Brain pericyte (primary cell): ENCODE measurements around the gene ABCF2.
A peak's percentile ranks its signal among the peaks of the same experiment; 100 is the strongest.

Source experiments
- DNase-seq: peaks from one replicate; pipeline ENCODE4 v3.0.0-alpha.2; 2012; ENCODE audit warnings: low read depth, low spot score

ABCF2 gene

DNA sequence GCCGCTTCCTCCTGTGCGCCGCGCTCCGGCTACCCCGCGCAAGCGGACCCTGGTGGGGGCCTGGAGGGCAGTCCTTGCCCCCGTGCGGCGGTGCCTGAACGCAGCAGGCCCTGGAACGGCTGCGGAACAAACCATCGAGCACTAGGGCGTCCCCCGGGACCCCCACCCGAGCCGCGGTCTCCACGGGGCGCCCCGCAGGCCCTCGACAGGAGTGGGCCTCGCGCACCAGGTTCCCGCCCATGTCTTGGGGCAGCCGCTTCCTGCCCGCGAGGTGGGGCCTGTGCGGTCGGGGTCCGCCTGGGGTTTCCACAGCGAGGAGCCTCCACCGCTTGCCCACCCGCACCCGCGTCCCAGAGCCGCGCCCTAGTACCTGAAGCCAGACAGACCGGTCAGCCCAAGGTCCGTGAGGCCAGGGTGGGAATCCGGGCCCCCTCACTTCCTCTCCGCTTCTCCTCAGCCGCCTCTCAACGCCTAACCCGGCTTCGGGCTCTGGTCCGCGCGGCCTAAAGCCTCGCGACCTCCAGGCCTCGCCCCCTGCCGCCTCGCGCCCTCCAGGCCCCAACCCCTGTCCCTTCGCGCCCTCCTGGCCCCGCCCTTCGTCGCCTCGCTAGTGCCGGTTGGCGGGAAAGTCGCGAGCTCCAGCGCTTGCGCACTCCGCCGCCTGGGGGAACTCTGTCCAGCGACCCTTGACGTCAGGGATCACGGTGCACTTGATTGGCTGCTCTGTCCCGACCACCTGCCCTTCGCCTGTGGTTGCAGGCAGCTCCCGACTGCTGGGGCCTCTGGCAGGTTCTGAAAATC lies 52.6 kb downstream of the ABCF2 start:
- no peak for DNase-seq

DNA sequence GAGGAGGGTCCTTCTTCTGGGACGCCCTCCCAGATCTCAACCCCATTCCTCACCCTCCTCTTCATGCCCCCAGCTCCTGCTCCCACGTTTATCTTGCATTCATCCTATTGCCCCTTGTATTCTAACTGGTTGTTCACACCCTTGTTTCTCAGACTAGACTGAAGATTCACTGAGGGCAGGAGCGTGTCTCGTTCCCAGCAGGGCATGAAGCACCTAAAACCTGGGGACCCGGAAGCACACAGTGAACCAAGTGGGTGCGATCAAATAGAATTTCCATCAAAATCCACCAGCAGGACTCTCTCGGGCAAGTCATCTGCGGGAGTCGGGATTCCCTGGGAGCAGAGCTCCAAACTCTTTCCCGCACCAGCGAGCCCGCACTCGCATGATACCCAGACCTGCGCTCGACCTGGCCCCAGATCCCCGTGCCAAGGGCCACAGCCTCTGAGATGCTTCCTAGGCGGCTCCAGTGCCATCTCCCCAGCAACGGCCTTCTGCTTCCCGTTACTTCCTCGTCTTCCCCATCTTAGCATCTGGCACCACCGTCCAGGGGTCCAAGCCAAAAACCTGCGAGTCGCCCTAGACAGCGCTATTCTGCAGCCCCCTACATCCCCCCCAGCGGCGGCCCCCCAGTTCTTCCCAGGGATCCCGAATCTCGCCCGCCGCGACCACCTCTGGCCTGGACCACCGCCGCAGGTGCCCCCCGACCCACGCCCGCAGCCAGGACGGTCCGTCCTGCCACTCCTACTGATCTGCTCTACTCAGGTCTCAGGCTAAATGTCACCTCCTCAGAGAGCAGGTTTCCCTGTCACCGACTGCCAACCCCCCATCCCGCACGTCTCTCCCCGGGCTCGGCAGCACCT lies 53.4 kb downstream of the ABCF2 start:
- no peak for DNase-seq

DNA sequence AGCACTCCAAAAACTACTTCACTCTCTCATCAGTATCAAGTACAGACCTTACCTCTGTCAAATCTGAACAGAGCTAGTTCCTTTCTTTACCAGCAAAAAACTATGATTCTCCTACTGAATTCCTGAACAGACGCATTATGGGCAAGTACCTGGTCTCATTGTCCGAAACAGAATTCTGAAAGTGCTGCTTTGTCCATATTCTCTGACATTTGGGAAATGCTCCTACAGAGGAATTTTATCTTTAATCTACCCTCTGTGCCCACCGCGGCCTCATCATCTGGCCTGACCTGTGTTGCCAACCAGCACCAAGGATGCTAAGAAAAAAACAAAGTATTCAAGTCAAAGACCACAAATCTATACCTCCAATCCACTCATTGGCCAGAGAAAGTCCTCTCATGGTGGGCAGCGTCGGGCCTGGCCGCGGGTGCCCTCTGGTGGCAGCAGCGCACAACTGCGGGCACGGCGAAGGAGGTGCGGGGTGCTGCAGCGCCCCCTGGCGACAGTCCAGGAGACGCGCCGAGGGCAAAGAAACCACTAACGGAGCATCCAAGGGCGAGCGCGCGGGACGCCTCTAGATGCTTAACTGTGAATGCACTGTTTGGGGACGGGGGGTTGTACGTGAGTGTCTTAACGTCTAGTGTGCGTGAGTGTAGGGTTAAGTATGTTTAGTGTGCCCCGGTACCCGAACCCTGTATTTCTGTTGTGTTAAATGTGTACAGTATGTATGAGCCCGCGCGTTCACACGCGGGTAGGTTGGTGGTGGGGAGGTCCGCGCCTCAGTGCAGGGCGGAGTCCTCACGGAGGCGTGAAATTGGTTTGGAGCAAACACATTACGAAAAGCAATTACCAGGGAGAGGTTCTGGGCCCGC lies 54.5 kb downstream of the ABCF2 start:
- peak; percentile 52 for DNase-seq

DNA sequence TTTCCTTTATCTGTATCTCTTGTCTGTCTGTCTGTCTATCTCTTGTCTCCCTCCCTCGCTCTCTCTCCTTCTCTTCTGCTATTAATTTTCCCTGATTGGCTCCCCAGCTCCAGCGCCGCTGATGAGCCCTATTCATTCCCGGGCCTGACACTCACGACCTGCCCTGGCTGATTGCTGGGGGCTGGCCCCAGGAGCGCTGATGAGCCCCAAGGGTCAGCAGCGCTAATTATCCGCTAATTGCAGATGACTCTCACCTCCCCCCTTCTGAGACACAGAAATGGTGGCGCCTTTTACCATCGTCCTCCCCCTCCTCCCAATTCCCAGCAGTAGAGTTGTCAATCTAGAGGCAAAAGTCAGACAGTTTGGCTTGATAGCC lies 58.2 kb downstream of the ABCF2 start:
- no peak for DNase-seq

DNA sequence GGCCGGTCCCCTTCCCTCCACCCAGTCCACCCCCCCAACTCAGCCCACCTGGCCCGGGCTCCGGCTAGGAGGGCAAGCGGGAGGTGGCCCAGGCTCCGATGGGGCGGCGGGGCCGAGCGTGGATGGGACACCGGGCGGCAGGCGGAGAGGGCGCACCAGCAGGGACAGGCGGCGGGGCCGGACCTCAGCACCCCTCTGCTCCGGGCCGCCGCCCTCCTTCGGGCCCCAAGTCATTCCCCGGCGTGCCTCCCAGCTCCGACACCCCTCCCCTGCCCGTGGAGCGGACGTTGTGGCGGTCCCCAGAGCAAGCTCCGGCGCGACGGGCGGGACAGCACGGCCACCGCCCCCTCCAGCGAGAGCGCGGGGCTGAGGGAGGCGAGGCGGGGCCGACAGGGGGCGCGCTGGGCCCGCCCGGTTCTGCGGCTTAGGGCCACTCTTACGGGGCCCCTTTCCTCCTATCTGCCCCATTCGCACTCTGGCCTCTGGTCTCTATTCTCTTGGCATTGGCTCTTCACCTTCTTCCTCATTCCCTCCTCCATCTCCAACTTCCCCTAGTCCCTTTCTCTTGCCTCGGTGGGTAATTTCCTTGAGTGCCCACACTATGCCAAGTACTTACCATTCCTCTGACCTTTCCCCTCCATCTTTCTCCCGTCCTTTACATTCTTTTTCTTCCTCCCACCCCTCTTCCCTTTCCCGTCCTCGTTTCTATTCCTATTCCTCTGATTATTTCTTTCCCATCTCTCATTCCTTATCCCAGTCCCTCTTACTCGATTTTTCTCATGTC lies 58.8 kb downstream of the ABCF2 start:
- no peak for DNase-seq

- no peak for DNase-seq
These were observed 59.6 kb downstream of the ABCF2 start, which contains the start of gene GBX1 for GRCh38 chr7:151167197-151167961. TSS of gene GBX1 (minus strand) at chr7:151167694. CDS start at chr7:151167548, 146 bp downstream.

DNA sequence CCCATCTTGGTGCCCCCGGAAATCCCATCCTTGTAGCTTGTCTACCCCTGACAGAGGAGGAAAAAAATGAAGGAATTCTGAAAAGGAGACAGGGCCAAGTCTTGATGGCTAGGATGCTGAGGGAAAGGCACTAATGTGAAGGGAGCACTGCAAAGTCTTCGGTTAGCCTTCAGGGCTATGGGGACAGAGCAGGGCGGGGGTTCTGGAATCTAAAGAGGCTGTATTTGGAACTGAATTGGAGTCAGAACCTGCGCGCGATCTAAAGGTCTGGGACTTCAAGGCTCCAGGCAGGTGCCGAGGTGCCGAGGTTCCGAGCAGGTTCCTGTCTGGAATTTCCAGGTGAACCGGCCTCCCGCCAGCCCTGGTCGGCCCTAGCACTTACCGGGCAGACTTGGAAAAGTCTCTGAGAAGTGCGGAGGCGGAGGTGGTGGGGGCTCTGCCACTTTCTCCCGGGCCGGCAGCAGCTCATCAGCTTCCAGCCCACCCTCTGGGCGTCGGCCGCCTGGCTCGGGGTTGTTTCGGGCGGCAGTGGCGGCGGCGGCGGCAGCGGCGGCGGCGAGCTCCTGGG lies 60.3 kb downstream of the ABCF2 start:
- DNase-seq: no peak
